GM18499 (cell line): ENCODE results near the gene KIFC3.
"Not testable (repeated sequence)": the region's sequence is repeated elsewhere in the genome, so short reads cannot be mapped to it uniquely, and the experiment has no call there.

Experiments used
- ATAC-seq: cut with Tn5 transposase; IDR thresholded peaks from one replicate; pipeline ENCODE4 v1.9.1; 2021; ENCODE audit warnings: moderate number of reproducible peaks; ENCODE audit not compliant: insufficient read depth, unreplicated experiment

Gene KIFC3

DNA sequence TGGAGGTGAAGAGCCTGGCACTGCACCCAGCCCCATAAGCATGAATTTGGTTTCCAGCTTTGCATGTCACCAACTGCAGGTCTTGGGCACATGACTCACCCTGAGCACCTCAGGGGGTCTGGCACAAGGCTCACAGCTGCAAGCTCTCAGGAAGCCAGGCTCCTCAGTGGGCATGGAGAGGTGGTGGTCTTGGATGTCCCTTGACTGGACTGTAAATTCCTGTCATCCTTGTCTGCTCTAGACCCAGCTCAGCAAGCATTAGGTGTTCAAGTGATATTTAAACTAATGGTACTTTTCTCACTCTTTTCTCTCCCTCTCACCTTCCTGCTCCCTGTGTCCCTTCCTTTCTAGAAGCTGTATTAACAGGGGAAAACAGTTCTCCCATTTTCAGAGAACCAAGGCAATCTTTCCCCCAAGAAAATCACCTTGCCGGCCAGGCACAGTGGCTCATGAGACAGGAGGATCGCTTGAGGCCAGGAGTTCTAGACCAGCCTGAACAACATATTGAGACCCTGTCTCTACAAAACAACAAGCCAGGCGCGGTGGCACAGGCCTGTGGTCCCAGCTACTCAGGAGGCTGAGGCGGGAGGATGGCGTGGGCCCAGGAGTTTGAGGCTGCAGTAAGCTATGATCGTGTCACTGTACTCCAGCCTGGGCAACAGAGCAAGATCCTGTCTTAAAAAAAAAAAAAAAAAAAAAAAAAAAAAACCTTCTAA lies 5.1 kb upstream of the KIFC3 start:
- no peak for ATAC-seq

DNA sequence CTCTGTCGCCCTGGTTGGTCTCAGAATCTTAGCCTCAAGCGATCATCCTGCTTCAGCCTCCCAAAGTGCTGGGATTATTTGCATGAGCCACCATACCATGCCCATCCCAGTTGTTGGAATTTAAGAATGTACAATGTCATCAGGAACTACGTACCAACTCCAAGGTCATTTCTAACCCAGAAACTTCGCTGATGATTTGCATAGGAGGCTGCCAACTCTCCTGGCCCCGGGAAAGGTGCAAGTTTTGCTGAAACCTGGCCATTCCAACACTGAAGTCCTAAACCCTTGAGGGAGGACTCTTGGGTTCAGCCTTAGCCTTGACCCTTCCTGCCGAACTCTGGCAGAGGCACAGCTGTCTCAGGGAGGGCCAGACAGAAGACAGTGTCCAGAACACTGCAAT lies 2.9 kb upstream of the KIFC3 start:
- no peak for ATAC-seq

DNA sequence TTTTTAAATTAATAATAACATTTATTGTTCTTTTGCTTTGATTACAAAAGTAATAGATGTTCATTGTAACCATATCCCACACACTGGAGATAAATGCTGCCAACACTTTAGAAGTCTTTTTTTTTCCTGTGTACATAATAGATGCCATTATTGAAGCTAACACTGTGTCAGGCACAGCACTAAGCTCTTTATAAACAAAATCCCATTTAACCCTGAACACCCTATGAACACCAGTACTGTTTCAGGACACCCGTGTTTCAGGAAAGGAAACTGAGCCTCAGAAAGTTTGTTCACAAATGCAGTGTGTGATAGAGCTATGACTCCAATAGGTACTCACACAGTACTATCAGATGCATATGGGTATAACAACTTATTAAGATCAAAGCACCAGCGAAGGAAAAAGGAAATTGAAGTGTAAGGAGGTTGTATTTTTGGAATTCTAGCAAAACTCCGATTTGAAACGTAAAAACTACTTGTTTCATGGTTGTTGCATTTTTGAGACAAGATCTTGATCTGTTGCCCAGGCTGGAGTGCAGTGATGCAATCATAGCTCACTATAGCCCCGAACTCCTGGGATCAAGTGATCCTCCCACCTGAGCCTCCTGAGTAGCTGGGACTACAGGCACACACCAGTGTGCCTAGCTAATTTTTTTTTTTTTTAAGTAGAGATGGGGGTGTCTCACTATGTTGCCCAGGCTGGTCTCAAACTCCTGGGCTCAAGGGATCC lies 2.0 kb upstream of the KIFC3 start:
- ATAC-seq: no peak

DNA sequence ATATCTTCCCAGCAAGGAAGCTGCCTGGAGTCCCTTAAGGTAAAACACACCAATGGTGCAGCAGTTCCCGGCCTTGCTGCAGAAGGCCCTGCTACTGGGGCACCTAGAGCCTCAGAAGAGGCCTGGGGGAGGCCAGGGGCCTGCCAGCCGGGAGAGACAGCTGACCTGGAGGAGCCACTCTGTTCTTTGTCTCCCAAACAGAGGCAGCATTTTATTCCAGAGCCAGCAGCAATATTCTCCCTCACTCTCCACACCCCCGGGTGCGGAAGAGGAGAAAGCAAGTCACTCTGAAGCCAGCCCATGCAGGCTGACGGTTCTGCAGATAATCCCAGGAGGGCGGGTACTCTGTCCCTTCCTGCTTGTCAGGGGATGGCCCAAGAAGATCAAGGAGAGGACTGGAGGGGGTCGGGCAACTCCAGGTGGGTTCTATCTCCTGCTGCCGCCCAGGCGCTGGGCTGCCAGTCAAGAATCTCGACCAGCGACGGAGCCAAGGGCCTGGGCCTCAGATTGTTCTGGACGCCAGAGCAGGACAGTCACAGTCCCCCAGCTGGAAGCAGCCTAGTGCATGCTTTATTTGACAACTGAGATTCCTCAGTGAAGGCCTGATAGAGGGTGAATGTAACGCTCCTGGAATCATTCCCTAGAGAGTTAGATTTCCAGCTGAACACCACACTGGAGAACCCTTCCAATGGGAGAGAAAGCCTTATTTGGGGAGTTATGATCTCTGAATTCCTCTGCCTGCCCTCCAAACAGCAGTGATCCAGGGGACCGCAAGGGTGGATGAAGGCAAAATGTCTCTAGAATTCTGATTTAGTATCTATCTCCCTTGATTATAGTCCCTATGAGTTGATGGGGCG lies 1.1 kb upstream of the KIFC3 start:
- no peak for ATAC-seq

DNA sequence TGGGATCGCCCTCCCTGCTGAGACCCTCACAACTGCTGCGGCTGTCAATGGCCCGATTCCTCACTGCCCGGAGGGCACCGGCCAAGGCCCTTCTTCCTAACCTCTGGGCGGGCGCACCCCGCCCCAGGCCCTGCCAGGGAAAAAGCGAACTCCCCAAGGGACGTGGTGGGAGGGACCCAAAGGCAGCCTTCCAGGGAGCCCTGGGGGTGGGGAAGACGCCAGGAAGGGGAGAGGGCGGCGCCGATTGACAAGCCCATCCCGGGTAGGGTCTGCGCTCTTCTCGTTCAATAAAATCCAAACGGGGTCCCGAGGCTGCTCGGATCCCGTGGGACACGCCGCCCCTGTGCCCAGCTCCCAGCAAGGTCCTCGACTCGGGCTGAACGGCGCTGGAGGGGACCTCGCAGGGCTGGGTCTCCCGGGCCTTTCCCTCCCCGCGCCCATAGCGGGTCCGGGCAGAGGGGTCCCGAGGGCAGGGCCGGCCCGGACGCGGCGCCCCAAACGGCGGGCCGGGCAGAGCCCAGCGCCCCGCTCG lies 416 bp downstream of the KIFC3 start:
- ATAC-seq: no peak

DNA sequence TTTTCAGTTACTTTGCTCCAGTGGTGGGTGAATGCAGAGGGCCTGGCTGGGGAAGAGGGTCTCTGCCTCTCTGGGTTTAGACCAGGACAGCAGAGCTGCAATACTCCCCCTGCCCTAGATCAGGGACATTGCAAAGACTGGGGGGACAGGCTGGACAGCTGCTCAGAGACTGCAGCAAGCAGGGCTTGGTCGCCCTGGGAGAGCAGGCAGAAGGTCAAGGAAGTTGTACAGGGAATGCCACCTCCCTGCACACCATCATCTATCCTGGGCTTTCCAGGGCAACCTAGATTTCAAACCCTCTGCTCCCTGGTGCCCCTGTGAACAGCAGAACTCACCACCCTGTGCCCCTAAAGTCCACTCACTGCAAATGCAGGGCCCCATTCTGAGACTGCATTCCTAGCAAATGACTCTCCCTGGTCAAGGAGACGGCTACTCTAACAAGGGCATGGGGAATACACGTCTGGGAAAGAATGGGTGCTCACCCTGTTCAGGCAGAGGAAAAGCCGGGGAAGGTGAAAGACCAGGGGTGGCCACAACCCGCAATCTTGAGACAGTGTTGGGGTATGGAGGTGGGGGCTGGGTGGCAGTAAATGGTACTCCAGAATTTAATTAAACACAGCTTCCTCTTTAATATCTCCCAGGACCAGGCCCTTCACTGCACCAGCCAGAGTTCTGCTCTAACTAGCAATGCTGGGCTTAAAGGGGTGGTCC lies 1.0 kb downstream of the KIFC3 start:
- ATAC-seq: no peak

DNA sequence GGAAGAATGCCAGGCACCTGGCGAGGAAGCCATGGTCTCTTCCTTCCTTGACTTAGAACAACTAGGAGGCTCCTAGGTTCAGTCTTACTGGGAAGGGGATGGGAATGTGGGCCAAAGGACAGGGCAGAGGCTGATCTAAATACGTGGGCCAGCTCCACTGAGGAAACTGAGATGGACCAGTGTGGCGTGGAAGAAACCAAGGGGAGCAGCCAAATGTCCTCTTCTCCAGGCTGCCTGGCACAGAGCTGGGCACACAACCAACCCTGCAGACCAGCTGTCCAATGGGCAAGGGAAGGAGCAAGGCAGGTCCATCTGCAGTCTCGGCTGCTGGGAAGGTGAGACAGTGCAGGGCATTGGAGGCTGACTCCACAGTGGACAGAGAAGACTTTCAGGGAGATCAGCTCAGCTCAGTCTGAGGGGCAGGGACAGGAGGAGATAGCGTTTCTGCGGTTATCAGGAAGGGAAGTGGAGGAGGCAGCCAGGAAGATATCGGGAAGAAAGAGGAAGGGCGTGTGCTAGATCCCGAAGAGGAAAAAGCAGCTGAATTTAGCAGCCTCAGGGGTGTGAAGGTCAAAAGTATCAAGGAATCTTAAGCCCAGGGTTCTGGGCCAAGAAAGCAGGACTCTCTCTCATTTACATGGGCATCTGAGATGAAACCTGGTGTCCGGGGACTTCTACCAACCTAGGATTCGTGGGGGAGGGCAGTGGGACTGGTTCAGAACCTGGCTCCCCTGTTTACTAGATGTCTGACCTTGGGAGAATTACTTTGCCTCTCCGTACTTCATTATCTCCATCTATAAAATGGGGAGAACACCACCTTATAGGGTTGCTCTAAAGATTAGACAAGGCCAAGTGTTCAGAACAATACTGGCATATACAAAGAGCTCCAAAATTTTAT lies 1.8 kb downstream of the KIFC3 start:
- ATAC-seq: no peak

DNA sequence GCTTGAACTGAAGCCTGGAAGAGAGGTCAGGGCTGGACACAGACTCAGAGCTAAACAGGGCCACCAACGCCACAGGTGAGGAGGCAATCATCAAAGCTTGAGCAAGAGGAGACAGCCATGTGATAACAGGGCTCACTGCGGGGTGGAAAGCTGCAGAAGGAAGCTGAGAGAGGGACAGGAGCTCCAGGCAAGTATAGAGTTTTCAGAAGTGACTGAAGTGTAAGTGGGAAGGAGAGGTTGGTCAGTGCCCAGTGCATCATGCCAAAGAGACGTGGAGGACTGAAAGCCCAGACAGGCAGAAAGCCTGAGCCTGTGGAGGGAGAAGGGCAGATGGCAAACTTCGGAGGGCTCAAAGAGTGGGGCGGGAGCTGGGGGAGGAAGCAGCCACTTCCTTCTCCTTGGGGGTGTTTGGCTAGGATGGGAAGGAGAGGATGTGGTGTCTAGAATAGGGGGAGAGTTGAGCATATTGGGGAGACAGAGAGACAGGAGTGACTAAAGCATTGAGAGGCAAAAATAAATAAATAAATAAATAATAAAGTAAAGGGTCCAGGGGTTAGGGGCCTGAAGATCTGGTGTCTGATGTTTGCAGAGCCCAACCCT lies 2.6 kb downstream of the KIFC3 start:
- ATAC-seq: no peak

DNA sequence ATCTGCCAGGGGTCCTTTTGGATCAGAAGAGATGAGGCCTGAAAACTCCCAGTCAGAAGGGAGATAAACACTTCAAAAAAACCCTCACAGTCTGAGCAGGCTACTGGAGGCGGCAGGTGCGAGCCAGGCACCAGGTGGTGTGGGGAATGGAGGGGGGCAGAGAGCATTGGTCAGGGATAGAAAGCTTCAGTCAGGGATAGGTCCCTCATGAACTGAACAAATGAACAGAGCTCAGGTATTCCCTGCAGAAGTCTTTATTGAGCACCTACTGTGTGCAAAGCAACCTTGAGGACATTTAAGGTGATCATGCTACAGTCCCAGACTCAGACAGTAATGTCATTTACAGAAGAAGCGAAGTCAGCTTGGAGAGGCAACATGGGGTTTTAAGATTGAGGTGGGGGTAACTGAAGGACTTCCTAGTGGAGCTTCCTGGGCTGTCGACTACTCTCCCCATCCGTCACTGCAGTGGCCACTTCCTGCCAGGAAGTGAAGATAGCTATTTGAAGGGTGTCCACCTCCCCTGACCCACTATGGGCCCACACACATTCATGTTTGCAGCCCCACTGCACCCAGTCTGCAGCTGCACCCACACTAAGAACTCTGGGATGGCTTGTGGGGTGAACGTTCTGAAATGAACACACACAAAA lies 3.2 kb downstream of the KIFC3 start:
- no peak for ATAC-seq

DNA sequence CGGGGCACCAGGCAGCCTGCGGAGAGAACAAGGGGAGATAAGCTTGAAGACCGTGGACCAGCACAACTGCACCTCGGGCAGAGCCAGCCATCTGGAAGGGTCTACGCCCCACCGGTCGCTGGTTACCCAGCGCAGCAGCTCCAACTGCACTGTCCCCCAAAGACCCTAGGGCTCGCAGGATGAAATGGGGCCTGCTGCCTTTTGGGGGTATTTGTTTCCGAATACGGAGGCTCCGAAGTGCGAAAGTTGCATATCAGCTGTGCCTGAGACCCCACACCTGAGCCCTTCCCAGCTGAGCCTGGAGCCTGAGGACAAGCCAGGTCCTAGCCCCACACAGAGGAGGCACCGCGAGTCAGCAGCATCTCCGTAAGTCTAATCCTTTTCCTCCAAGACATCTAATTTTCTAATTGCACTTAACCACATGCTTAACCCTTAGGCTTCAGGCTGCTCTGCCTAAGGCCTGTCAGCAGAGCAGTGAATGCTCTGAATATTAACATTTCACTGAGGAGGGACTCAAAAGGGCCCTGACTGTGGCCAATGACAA lies 4.0 kb downstream of the KIFC3 start:
- ATAC-seq: no peak

DNA sequence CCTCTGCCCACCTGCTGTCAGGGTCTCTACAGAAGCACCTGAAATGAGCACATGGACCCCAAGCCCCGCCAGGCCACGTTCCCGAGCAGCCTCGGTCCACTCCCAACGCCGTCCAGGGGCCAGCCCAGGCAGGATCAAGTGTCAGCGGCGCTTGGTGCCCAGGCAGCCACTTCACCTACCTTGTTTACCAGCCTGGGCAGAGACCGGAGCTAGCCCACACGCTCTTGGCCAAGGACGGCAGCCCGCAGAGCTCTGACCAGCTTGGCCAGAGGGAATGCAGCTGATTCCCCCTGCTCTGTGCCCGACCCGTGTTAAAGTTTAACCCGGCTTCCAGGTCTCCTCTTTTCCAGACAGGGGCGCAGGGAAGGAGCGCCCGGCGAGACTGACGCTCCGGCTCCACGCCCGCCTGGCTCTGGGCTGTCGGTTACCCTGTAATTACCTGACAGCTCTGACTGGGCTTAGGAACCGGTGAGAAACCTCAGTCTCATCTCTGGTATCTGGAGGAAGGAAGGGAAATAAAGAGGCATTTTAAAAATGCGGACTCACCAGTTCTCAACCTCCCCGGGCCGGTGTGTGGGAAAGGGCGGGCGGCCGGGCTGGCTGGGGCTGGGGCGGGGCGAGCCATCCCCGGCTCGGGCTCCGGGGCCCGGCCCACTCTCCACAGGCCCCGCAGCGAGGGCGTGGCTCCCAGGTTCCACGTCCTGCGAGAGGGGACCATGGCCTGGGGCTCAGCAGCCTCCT lies 4.6 kb downstream of the KIFC3 start:
- no peak for ATAC-seq

DNA sequence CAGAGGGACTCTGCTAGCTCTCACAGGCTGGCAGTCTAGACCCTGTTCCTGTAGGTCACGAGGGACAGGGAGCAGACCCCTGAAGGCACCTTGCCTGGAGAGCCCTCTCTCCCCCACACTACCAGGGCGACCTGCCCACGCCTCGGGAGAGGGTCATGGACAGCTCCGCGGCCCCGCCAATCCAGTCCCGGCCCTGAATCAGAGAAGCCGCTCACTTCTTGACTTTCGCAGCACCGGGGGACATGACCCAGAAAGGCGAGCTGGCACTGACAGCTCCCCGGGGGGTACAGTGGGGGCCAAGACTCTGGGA lies 5.1 kb downstream of the KIFC3 start:
- no peak for ATAC-seq

DNA sequence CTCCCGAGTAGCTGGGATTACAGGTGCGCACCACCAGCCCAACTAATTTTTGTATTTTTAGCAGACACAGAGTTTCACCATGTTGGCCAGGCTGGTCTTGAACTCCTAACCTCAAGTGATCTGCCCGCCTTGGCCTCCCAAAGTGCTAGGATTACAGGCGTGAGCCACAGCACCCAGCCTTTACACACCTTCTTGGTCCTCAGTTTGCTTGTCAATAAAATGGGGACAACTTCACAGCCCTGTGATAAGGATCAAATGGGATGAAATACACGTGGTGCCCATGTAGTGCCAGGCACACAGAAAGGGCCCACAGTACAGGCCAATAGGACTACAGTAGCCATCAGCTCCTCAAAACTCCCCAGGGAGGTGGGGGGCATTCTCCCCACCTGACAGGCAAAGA lies 6.3 kb downstream of the KIFC3 start:
- ATAC-seq: not testable (repeated sequence)

DNA sequence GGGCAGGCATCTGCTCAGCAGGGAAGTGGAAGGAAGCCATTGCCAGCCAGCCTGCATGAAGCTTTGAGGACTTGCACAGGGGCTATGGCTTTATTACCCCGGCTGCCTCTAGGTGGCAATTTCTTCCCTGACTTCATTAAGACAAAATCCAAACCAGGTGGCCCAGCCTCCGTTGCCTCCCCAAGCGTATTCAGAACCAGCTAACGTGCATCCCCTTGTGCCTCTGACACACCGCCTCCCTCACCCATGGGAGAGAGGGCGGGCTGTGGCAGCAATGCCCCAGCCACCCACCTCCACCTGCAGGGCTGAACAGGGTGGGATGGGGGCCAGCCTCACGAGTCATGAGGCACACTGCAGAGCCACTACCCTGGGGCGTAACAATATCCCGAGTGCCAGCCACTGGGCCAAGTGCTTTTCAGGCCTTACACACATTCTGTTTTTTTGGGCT lies 6.8 kb downstream of the KIFC3 start:
- no peak for ATAC-seq

DNA sequence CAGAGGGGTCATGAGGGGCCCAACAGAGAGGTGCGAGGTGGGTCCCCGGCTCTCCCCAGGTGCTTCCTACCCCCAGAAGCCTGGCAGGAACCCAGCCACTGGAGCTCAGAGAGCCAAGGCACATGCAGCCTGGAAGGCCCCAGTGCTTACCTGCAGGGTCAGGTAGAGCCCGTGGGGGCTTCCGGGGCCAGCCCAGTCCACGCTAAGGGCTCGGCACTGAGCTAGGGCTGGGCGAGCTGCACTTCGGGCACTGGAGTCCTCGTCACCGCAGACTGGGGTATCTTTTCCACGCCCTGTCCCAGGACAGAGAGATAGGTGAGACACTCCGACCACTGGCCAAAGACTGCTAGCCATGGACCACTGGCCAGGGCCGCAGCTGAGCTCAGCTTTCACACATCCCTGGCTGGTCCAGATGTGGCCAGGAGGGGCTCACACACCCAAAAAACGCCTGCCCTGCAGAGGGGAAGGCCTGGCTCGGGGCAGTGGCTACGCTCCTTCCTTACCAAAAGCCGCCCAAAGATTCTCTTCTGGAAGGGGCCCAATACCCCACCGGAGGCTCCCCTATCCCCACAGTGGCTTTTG lies 7.4 kb downstream of the KIFC3 start:
- no peak for ATAC-seq

DNA sequence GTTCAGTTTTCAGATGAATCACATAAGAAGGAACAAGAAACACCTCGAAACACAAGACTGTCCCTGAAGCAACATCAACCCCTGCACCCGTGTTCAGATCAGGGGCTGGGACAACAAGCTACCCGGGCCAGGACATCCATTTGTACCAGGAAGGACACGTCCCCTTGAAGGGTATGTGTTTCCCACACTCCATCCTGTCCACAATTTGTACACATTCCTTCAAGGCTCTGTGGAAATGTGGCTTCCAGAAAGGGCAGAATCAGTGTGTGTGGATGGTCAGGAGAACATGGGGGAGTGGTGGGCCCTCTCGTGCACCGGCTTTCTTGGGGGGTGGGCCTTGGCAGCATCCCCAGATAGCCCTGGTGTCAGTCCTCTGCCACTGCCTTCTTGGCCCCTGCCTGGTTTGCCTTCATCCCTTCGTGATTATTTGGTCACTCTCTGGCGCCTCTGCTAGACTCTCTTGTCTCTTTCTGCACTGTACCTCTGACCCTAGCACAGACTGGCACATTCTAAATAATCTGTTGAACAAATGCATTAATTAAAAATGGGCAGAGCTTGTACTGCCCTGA lies 10.3 kb downstream of the KIFC3 start:
- ATAC-seq: no peak
